SK-N-SH treated with all-trans-retinoic acid at 6 μM for 48 hours (cell line): ENCODE data around the gene RAB11FIP4.

Source experiments
- ATAC-seq: fragments of 200-7000 bp; cut with Tn5 transposase; 3 replicates; pipeline ENCODE4 v1.9.1; 2020; ENCODE audit warnings: mild to moderate bottlenecking, moderate library complexity
- ARNTL ChIP-seq: fragments of 450-650 bp; formaldehyde crosslinking; IDR thresholded peaks from 2 replicates; pipeline ENCODE4 v1.5.0; 2020; ENCODE audit warnings: low read depth, mild to moderate bottlenecking, moderate library complexity, borderline replicate concordance
- BACH2 ChIP-seq: fragments of 250-450 bp; sonication (Bioruptor Pico); IDR thresholded peaks from 2 replicates; pipeline ENCODE4 v1.9.0; 2021; ENCODE audit warnings: mild to moderate bottlenecking, borderline replicate concordance
- CSDC2 ChIP-seq: fragments of 250-450 bp; sonication (Bioruptor Pico); IDR thresholded peaks from 2 replicates; pipeline ENCODE4 v1.5.0; 2020; ENCODE audit warnings: mild to moderate bottlenecking, moderate library complexity
- CSRNP3 ChIP-seq: fragments of 250-450 bp; sonication (Bioruptor Pico); IDR thresholded peaks from 2 replicates; pipeline ENCODE4 v1.5.1; 2021; ENCODE audit warnings: mild to moderate bottlenecking, moderate library complexity
- ESRRG ChIP-seq: fragments of 250-450 bp; sonication (Bioruptor Pico); IDR thresholded peaks from 2 replicates; pipeline ENCODE4 v1.6.1; 2021; ENCODE audit warnings: mild to moderate bottlenecking
- GLIS3 ChIP-seq: fragments of 250-450 bp; sonication (Bioruptor Pico); IDR thresholded peaks from 2 replicates; pipeline ENCODE4 v1.5.0; 2020; ENCODE audit warnings: mild to moderate bottlenecking, moderate library complexity
- ISL1 ChIP-seq: fragments of 250-450 bp; sonication (Bioruptor Pico); IDR thresholded peaks from 2 replicates; pipeline ENCODE4 v2.1.2; 2022; ENCODE audit warnings: mild to moderate bottlenecking, moderate library complexity
- OSR1 ChIP-seq: fragments of 250-450 bp; sonication (Bioruptor Pico); IDR thresholded peaks from 2 replicates; pipeline ENCODE4 v1.8.0; 2022; ENCODE audit warnings: moderate library complexity, mild to moderate bottlenecking, inconsistent platforms
- PATZ1 ChIP-seq: fragments of 250-450 bp; sonication (Bioruptor Pico); IDR thresholded peaks from 2 replicates; pipeline ENCODE4 v1.8.0; 2020; ENCODE audit warnings: mild to moderate bottlenecking, moderate library complexity, borderline replicate concordance
- POU6F1 ChIP-seq: fragments of 250-450 bp; sonication (Bioruptor Pico); IDR thresholded peaks from 2 replicates; pipeline ENCODE4 v1.8.0; 2021; ENCODE audit warnings: low read depth, mild to moderate bottlenecking, moderate library complexity, borderline replicate concordance
- PPARA ChIP-seq: fragments of 250-450 bp; sonication (Bioruptor Pico); IDR thresholded peaks from 2 replicates; pipeline ENCODE4 v1.5.0; 2020; ENCODE audit warnings: mild to moderate bottlenecking, borderline replicate concordance
- RARB ChIP-seq: fragments of 250-450 bp; sonication (Bioruptor Pico); IDR thresholded peaks from 2 replicates; pipeline ENCODE4 v1.8.0; 2021; ENCODE audit warnings: mild to moderate bottlenecking, moderate library complexity
- SNAI2 ChIP-seq: fragments of 250-450 bp; sonication (Bioruptor Pico); IDR thresholded peaks from 2 replicates; pipeline ENCODE4 v1.5.0; 2020; ENCODE audit warnings: mild to moderate bottlenecking, moderate library complexity
- TCF4 ChIP-seq: fragments of 250-450 bp; sonication (Bioruptor Pico); IDR thresholded peaks from 2 replicates; pipeline ENCODE4 v1.8.0; 2021; ENCODE audit warnings: mild to moderate bottlenecking, moderate library complexity, borderline replicate concordance
- TOX ChIP-seq: fragments of 250-450 bp; sonication (Bioruptor Pico); IDR thresholded peaks from 2 replicates; pipeline ENCODE4 v1.8.0; 2021; ENCODE audit warnings: mild to moderate bottlenecking, moderate library complexity, borderline replicate concordance
- ZFP3 ChIP-seq: fragments of 250-450 bp; sonication (Bioruptor Pico); IDR thresholded peaks from 2 replicates; pipeline ENCODE4 v1.5.0; 2020; ENCODE audit warnings: mild to moderate bottlenecking, moderate library complexity
- ZFP30 ChIP-seq: fragments of 450-650 bp; formaldehyde crosslinking; IDR thresholded peaks from 2 replicates; pipeline ENCODE4 v1.5.0; 2022; ENCODE audit warnings: mild to moderate bottlenecking, moderate library complexity
- ZNF565 ChIP-seq: fragments of 450-650 bp; formaldehyde crosslinking; conservative IDR thresholded peaks from 2 replicates; pipeline ENCODE4 v1.5.0; 2020; ENCODE audit warnings: low read depth, mild to moderate bottlenecking, moderate library complexity
- ZNF70 ChIP-seq: fragments of 450-650 bp; formaldehyde crosslinking; IDR thresholded peaks from 2 replicates; pipeline ENCODE4 v1.5.0; 2020; ENCODE audit warnings: mild to moderate bottlenecking, moderate library complexity
- ZNF8 ChIP-seq: fragments of 450-650 bp; formaldehyde crosslinking; IDR thresholded peaks from 2 replicates; pipeline ENCODE4 v1.5.0; 2020; ENCODE audit warnings: mild to moderate bottlenecking, moderate library complexity
- TF ChIP-seq, protein P1 (sequence below): fragments of 250-450 bp; sonication (Bioruptor Pico); IDR thresholded peaks from 2 replicates; pipeline ENCODE4 v1.5.1; 2020; ENCODE audit warnings: low read depth, mild to moderate bottlenecking, moderate library complexity

Gene RAB11FIP4

DNA sequence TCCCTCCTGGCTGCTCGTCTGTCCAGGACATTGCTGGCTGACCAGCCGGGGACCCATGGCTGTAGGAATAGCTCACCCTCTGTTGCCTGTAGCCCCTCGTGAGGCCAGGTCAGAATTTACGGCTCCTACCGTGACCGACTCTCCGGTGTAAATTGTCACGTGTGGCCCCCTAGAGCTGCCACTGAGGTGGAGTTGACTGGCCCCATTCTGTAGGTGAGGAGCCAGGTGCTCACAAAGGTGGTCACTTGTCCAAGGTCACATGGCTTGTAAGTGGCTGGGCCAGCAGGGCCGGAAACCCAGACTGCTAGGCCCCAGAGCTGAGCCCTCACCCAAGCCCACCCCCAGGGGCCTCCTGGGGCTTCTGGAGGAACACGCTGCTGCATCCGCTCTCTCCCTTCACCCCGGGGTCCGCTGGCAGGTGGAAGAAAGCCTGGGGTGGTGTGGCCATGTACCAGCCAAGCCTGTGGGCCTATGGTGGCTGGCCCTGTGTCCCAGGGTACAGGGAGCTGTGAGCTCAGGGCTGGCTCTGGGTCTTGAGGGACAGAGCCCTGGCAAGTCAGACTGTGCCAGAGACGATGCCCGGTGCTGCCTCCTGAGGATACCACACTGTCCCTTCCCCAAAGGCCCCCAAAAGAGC is 120.7 kb downstream of the RAB11FIP4 start:
- no peak for ATAC-seq
- no peak for TF ChIP-seq TCF4 (CRISPR knock-in tag)
- no peak for TF ChIP-seq PATZ1 (CRISPR knock-in tag)
- no peak for TF ChIP-seq ESRRG (CRISPR knock-in tag)
- no peak for TF ChIP-seq OSR1 (CRISPR knock-in tag)

- TF ChIP-seq GLIS3 (CRISPR knock-in tag) = no peak
- no peak for TF ChIP-seq ZNF70
- no peak for TF ChIP-seq ZFP30
- TF ChIP-seq, all 23 proteins: peak for 0
- ATAC-seq = no peak
These were observed 121.3 kb downstream of the RAB11FIP4 start for GRCh38 chr17:31512796-31513195.

DNA sequence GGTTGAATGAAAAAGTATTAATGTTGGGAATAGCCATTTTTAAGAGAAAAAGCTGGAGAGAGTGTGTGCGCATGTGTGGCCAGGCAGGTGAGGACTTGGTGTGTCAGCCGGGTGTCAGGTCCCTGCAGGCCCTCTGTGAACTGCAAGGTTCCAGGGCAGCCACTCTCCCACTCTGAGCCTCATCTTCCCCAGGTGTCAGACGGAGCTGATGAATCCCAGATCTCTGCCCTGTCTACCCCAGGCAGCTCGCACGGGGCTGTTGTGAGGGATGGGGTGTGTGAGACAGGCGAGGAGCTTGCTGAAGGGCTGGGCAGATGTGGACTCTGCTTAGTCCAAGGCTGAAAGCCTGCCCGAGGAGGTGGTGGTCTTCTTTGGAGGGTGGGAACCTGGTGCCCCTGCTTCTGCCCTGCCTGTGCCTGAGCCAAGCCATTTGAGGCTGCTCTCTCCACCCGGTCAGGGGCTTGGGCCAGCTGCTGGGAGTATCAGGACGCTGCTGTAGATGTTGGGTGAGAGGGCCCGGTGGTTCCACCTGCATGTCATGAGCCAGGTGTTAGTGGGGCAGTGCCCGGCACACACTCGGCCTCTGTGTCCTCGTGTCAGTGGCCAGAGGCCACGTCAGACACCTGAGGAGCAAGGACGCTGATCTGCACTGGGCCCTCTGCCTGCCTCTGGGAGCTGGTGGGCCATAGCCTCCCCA is 122.4 kb downstream of the RAB11FIP4 start:
- no peak for ATAC-seq
- TF ChIP-seq PPARA (no peak), PATZ1 (CRISPR knock-in tag) (no peak), CSDC2 (no peak), GLIS3 (CRISPR knock-in tag) (no peak), ZNF8 (CRISPR knock-in tag) (no peak), ARNTL (CRISPR knock-in tag) (no peak), SNAI2 (no peak), ISL1 (no peak), ESRRG (CRISPR knock-in tag) (no peak), BACH2 (no peak), ZNF70 (no peak), OSR1 (CRISPR knock-in tag) (no peak), TOX (CRISPR knock-in tag) (no peak), POU6F1 (CRISPR knock-in tag) (no peak), ZNF565 (CRISPR knock-in tag) (no peak), RARB (no peak)
- TF ChIP-seq, protein P1, sequence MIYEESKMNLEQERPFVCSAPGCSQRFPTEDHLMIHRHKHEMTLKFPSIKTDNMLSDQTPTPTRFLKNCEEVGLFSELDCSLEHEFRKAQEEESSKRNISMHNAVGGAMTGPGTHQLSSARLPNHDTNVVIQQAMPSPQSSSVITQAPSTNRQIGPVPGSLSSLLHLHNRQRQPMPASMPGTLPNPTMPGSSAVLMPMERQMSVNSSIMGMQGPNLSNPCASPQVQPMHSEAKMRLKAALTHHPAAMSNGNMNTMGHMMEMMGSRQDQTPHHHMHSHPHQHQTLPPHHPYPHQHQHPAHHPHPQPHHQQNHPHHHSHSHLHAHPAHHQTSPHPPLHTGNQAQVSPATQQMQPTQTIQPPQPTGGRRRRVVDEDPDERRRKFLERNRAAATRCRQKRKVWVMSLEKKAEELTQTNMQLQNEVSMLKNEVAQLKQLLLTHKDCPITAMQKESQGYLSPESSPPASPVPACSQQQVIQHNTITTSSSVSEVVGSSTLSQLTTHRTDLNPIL (CRISPR knock-in tag) = no peak

GRCh38 chr17:31515267-31515666 is 123.8 kb downstream of the RAB11FIP4 start:
- no peak for ATAC-seq
- TF ChIP-seq ISL1 (no peak), CSRNP3 (CRISPR knock-in tag) (no peak), ZNF8 (CRISPR knock-in tag) (no peak), SNAI2 (no peak), ZNF565 (CRISPR knock-in tag) (no peak), ZFP3 (CRISPR knock-in tag) (no peak), GLIS3 (CRISPR knock-in tag) (no peak), TOX (CRISPR knock-in tag) (no peak), OSR1 (CRISPR knock-in tag) (no peak)
- TF ChIP-seq, protein P1 (CRISPR knock-in tag) = no peak
